Stimulated activated CD4-positive, alpha-beta T cell treated with anti-CD3 and anti-CD28 coated beads, TNF-alpha, amount 100 ng/mL, for 1 hour (primary cell): ENCODE results near the gene RAG1.

Experiments used
- DNase-seq, 3 donors: peaks; one replicate each; pipeline ENCODE4 v3.0.0-alpha.2; 2020; ENCODE audit warnings: low read depth in 3 of 3, low spot score in 1 of 3

The RAG1 gene

GRCh38 chr11:36588099-36588498, 20.3 kb downstream of the RAG1 start:
- no peak for DNase-seq

GRCh38 chr11:36590513-36590912, 22.7 kb downstream of the RAG1 start:
- no peak for DNase-seq

GRCh38 chr11:36591433-36591832, 23.6 kb downstream of the RAG1 start:
- no peak for DNase-seq

- DNase-seq, result peak in 1 of 3 donors; percentile 4
Observed at GRCh38 chr11:36594316-36594989, 26.6 kb downstream of the RAG1 start, which contains the start of gene IFTAP. Gene IFTAP, plus strand, starts transcription at chr11:36594502. Its CDS starts 15,602 bp downstream, at chr11:36610104.

- DNase-seq, result no peak
Observed at GRCh38 chr11:36596880-36597279, 29.1 kb downstream of the RAG1 start.

- DNase-seq, result no peak
Observed at GRCh38 chr11:36598051-36598450, 30.2 kb downstream of the RAG1 start, which contains the start of gene RAG2. Gene RAG2, minus strand, starts transcription at chr11:36598236. Its CDS starts 4,068 bp downstream, at chr11:36594168.

GRCh38 chr11:36600180-36600579, 32.4 kb downstream of the RAG1 start:
- DNase-seq, result no peak

- no peak for DNase-seq
Observed at GRCh38 chr11:36601155-36601554, 33.3 kb downstream of the RAG1 start.

- no peak for DNase-seq
Observed at GRCh38 chr11:36602135-36602534, 34.3 kb downstream of the RAG1 start.

- no peak for DNase-seq
Observed at GRCh38 chr11:36605221-36606216, 37.7 kb downstream of the RAG1 start.

- no peak for DNase-seq
Observed at GRCh38 chr11:36608491-36609199, 40.8 kb downstream of the RAG1 start.

GRCh38 chr11:36609383-36609782, 41.6 kb downstream of the RAG1 start:
- no peak for DNase-seq

GRCh38 chr11:36615826-36616225, 48.0 kb downstream of the RAG1 start:
- DNase-seq, result no peak

GRCh38 chr11:36617543-36618362, 49.9 kb downstream of the RAG1 start:
- DNase-seq, result no peak

- no peak for DNase-seq
Observed at GRCh38 chr11:36618363-36619047, 50.7 kb downstream of the RAG1 start.

- no peak for DNase-seq
Observed at GRCh38 chr11:36619502-36619901, 51.7 kb downstream of the RAG1 start.

GRCh38 chr11:36620246-36620645, 52.4 kb downstream of the RAG1 start:
- no peak for DNase-seq

- no peak for DNase-seq
Observed at GRCh38 chr11:36622431-36623136, 54.8 kb downstream of the RAG1 start.

GRCh38 chr11:36623494-36623893, 55.7 kb downstream of the RAG1 start:
- no peak for DNase-seq
